ENCODE data around the gene TF.
A peak's percentile ranks its signal among the peaks of the same experiment; 100 is the strongest.
"Not testable (repeated sequence)": the region's sequence is repeated elsewhere in the genome, so short reads cannot be mapped to it uniquely, and the experiment has no call there.

Gene TF

GRCh38 chr3:133769536-133769935 is 23.3 kb downstream of the TF start:
- no peak for DNase-seq

DNA sequence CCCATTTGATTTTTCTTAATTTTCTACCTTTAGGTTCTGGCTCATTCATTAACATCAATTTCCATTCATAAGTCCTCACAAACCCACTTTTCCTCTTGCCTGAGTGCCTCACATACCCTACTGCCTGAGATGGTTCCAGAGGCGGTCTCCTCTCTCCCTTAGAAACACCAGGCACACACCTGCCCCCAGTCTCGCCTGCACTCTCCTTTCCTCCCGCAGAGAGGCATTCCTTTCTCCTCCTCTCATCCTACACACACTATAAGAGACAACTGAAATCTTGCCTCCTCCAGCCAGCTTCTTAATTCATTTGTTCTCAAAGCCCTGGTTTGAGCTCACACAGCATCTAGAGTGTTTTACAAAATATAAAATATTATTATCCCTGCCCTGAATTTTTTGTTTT is 27.5 kb downstream of the TF start:
- DNase-seq, result no peak

GRCh38 chr3:133775309-133775708 is 29.1 kb downstream of the TF start:
- DNase-seq, result no peak

GRCh38 chr3:133775835-133776234 is 29.6 kb downstream of the TF start:
- DNase-seq, result no peak

GRCh38 chr3:133776794-133777438 is 30.7 kb downstream of the TF start:
- DNase-seq, result no peak

- DNase-seq, result no peak
Measured at GRCh38 chr3:133777807-133778568, 31.8 kb downstream of the TF start.

DNA sequence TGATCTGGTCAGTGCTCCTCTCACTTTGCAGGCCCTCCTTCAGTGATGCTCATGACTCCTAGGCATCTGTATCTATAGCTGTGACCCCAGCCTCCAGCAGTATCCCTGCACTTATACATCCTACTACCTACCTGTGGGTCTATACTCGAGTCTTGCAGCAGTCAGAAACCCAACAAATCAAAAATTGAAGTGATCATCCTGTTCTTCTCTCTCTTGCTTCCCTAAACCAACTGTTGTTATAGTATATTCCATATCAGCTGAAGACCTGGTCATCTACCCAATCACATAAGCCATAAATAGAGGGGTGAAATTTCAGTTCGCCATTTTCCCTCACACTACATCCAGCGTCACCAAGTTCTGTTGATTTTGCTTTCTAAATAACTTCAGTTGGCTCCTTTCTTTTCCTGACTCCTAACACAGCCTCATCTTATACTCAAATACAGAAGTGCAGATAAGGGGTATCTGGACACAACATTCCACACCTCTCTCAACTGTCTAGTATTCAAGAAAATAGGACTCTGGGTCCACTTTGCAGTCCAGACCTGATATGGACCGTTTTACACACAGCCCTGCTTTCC is 33.5 kb downstream of the TF start:
- DNase-seq, result no peak

DNA sequence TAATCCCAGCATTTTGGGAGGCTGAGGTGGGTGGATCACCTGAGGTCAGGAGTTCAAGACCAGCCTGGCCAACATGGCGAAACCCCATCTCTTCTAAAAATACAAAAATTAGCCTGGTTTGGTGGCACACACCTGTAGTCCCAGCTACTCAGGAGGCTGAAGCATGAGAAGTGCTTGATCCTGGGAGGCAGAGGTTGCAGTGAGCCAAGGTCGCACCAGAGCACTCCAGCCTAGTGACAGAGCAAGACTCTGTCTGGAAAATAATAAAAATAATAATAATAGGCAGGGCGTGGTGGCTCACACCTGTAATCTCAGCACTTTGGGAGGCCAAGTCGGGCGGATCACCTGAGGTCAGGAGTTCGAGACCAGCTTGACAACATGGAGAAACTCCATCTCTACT is 34.6 kb downstream of the TF start:
- not testable (repeated sequence) for DNase-seq

- no peak for DNase-seq
Measured at GRCh38 chr3:133781570-133781969, 35.4 kb downstream of the TF start.

DNA sequence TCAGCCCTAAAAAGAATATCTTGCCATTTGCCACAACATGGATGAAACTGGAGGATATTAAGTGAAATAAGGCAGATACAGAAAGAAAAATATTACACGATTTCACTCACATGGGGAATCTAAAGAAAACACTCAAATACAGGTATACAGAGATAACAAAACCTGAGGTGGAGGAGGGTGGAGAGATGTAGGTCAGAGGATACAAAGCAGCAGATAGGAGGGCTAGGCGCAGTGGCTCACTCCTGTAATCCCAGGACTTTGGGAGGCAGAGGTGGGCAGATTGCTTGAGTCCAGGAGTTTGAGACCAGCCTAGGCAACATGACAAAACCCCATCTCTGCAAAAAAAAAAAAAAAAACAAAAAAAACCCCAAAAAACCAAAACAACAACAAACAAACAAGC is 36.3 kb downstream of the TF start:
- DNase-seq, result no peak

DNA sequence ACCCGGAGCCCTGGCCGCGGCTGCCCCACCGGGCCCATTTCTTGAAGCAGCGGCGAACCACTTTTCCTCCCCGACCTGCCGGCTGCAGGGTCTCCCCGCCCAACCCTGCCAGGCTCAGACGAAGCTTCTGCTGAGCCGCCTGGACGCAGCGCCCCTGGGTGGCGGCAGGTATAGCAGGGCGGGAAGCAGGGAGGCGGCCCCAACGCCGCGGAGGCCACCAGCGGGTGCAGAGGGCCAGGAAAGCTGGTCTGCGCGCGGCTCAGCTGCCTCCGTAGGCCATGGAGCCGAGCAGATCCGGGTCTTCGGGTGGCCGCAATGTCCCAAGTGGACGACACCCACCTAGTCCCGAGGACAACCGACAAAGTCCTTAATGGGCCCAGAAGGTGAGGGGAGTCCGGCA is 37.6 kb downstream of the TF start:
- DNase-seq, result no peak

DNA sequence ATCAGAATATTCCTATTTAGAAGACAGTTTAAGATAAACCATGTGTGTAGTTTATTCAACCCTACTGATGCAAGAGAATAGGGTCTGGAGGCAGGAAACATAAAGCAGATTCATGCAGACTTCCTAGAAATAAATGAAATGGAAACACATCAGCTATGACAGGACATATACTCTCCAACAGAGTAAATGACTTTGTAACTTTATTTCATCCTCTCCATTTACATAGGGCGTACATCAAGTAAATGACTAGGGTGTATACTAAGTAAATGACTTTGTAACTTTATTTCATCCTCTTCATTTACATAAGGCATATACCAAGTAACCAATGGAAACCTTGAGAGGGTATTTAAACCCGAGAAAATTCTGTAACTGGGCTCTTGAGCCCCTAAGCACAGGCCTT is 41.8 kb downstream of the TF start:
- no peak for DNase-seq

DNA sequence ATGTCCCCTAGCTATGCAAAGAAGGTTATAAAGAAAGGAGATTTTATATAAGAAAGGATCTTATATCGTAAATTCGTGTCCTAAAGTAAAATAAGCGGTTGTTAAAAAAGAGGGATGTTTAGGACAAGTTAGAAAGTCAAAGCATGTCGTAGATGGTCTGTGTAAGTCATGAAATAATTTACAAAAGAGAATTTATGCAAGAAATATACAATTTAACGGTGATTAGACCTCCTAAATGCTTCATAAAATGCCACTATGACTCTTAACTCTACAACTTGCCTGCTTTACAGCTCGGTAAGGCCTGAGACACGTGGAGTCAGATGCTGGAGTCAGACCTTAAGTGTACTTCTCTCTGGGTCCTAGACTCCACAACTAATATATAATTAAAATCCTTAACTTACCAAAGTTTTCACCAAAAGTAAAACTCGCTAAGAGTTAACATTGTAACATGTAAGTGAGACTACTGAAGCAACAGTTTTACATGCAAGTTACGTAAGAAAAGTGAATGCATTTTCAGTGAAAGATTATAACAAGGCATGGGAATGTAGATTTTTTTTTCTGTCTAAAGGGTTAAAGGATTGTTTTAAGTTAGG is 46.1 kb downstream of the TF start:
- no peak for DNase-seq

GRCh38 chr3:133797396-133798105 is 51.4 kb downstream of the TF start:
- DNase-seq, result no peak

- DNase-seq, result no peak
Measured at GRCh38 chr3:133799794-133800585, 53.8 kb downstream of the TF start.

DNA sequence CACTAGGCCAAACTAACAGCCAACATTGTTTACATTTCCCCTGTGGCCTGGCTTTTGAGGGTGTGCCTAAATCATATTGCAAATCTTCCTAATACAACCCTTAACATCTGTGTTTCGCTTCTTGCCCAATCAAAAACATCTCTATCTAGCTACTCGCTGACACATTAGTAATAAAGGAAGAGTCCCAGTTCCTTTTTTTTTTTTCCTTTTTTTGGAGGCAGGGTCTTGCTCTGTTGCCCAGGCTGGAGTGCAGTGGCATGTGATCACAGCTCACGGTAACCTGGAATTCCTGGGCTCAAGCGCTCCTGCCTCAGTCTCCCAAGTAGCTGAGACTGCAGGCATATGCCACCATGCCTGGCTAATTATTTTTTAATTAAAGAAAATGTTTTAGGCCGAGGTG is 57.3 kb downstream of the TF start:
- DNase-seq, result no peak

DNA sequence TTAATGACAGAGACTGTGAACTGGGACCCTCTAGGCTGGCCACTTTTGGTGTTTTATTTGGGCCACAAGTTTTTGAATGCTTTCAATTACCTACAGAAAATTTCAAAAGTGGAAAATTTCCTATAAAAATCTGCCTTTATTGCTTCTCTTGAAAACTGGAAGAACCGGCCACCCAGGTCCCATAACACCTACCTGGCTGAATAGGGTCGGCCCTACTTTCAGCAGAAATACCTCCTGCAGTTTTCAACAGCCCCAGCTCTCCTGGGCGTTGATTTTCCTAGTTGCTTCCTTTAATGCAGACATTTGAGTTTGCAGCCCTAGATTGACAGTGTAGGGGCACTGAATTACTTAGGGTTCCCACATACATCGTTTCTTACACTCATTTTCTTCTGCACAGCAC is 58.7 kb downstream of the TF start:
- no peak for DNase-seq

GRCh38 chr3:133805384-133805701 is 59.1 kb downstream of the TF start:
- no peak for DNase-seq

DNA sequence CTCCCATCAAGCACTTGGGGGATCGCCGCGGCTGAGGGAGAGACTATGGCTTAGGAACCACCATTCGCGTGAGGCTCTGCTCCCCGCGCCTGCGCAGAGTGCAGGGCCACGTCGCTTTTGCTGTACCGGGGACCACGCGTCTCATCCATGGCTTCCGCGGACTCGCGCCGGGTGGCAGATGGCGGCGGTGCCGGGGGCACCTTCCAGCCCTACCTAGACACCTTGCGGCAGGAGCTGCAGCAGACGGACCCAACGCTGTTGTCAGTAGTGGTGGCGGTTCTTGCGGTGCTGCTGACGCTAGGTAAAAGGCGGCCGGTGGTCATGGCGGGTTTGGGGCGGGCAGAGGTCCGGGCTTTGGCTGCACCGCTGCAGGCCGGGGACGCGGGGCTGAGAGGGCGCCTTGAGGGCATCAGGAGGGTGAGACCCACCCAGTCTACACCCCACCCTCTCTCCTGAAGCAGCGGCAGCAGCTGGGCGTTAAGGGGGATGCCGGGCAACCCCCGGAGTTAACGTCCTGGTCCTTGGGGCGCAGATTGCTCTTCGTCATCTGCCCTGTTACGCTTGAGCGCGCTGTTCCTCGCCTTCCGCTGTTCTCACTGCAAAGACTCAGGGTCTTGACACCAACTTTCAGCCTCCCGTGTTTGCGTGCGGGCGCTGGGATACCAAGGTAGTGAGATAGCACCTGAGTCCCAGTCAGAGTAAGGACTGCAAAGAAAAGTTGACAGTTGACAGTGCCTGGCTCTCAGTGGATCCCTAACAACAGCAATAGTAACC is 59.7 kb downstream of the TF start, which contains the start of gene SRPRB:
TSS of gene SRPRB (plus strand) at position 114 of the 774 bp plus-strand sequence. CDS start at position 148, 34 bp downstream.
- peak; percentile 87 to 93 (median 90) for DNase-seq

DNA sequence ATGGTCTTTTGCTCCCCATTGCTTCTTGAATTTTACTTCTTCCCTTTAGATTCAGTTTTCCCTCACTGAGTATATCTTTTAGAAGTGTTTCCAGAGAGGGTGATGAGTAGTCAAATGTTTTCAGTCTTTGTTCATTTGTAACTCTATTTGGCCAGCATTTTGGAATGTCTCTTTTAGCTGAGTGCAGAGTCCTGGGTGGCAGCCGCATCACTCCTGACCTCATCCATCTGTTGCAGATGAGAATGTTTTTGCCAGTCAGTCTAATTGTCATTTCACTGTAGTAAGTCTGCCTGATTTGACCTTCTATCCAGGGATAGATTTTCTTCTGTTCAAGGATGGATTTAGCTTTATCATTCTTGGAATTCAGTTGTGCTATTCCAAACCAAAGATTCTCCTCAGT is 66.7 kb downstream of the TF start:
- DNase-seq, result no peak

GRCh38 chr3:133815386-133815785 is 69.2 kb downstream of the TF start:
- no peak for DNase-seq

GRCh38 chr3:133820129-133820528 is 73.9 kb downstream of the TF start:
- DNase-seq, result no peak

Measured in activated naive CD4-positive, alpha-beta T cell (primary cell).